ENCODE measurements around the gene CLEC10A. TPM values are rescaled to one million over a fixed set of nuclear protein-coding genes. Genes with fewer than 3 reads are reported as not detected.
"Not testable (repeated sequence)": the region's sequence is repeated elsewhere in the genome, so short reads cannot be mapped to it uniquely, and the experiment has no call there.

Gene CLEC10A
- polyA plus RNA-seq, 1 donor (not counting 4 experiments of a cell fraction or from before 2014, with no cell fraction given), result not detected

DNA sequence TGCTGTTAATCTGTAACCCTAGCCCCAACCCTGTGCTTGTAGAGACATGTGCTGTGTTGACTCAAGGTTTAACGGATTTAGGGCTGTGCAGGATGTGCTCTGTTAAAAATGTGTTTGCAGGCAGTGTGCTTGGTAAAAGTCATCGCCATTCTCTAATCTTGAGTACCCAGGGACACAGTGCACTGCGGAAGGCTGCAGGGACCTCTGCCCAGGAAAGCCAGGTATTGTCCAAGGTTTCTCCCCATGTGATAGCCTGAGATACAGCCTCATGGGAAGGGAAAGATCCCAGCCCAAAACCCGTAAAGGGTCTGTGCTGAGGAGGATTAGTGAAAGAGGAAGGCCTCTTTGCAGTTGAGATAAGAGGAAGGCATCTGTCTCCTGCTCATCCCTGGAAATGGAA lies 8.4 kb upstream of the CLEC10A start:
- DNase-seq (ENCODE audit: low read depth, low spot score); H3K9me1 ChIP-seq (ENCODE audit: control insufficient read depth, extremely low read depth, insufficient read depth, low read length); H3K36me3 ChIP-seq (ENCODE audit: control insufficient read depth in 2 of 2, extremely low read depth in 1 of 2, insufficient read depth in 2 of 2, low read length in 2 of 2); H2AFZ ChIP-seq (ENCODE audit: control insufficient read depth, low read length); H3K9me3 ChIP-seq (ENCODE audit: control insufficient read depth, low read depth, low read length); H3K27ac ChIP-seq (ENCODE audit: control insufficient read depth, insufficient read depth, low read length); H4K20me1 ChIP-seq (ENCODE audit: control insufficient read depth, extremely low read depth, insufficient read depth, low read length); H3K27me3 ChIP-seq (ENCODE audit: control insufficient read depth, extremely low read depth, insufficient read depth, low read length); H3K4me3 ChIP-seq (ENCODE audit: control insufficient read depth in 2 of 3, extremely low read depth in 1 of 3, insufficient read depth in 2 of 3, low read depth in 1 of 3, low read length in 3 of 3); dilution Hi-C loops (cut with MboI; ENCODE audit: extremely low pct_ligation_motif_present, low sequenced_read_pairs); H3K9ac ChIP-seq (ENCODE audit: control insufficient read depth, extremely low read depth, insufficient read depth, low read length); H3K79me2 ChIP-seq (ENCODE audit: control insufficient read depth, insufficient read depth, low read length): not testable (repeated sequence)
- Histone ChIP-seq H3K4me1 (ENCODE audit: control insufficient read depth, extremely low read depth, insufficient read depth, low read length) (peaks cover 10% of the 10 kb centered on the region), H3K4me2 (ENCODE audit: control insufficient read depth, extremely low read depth, insufficient read depth, low read depth, low read length) (peak overlapping the region; percentile 13)
- FAIRE-seq, result peak; percentile 71

DNA sequence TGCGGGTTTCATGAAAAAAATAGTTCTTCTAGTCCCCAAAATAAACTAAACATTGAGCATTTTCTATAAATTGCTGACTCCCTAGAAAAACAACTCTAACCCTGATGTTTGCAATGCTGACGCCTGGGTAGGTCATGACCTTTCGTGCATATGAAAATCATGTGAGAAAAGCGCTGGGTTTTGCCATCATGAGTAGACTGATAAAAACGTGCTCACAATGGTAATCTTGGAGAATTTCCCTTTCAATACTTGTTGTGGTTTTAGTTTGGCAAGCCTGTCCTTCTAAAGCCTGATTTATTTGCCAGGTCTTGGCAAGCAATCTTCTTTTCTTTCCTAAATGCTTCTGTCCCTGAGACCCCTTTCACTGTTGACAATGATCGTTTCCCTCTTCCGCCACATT lies 4.0 kb upstream of the CLEC10A start:
- Histone ChIP-seq H3K4me3 (ENCODE audit: control insufficient read depth in 2 of 3, extremely low read depth in 1 of 3, insufficient read depth in 2 of 3, low read depth in 1 of 3, low read length in 3 of 3) (no peak overlapping the region), H3K4me2 (ENCODE audit: control insufficient read depth, extremely low read depth, insufficient read depth, low read depth, low read length) (no peak overlapping the region), H3K4me1 (ENCODE audit: control insufficient read depth, extremely low read depth, insufficient read depth, low read length) (peaks cover 10% of the 10 kb centered on the region), H4K20me1 (ENCODE audit: control insufficient read depth, extremely low read depth, insufficient read depth, low read length) (no peaks in the 10 kb centered on the region), H3K36me3 (ENCODE audit: control insufficient read depth in 2 of 2, extremely low read depth in 1 of 2, insufficient read depth in 2 of 2, low read length in 2 of 2) (no peaks in the 10 kb centered on the region), H3K9me3 (ENCODE audit: control insufficient read depth, low read depth, low read length) (no peaks in the 10 kb centered on the region), H3K79me2 (ENCODE audit: control insufficient read depth, insufficient read depth, low read length) (no peaks in the 10 kb centered on the region), H3K27ac (ENCODE audit: control insufficient read depth, insufficient read depth, low read length) (no peak overlapping the region), H3K27me3 (ENCODE audit: control insufficient read depth, extremely low read depth, insufficient read depth, low read length) (peaks cover 3% of the 10 kb centered on the region), H3K9ac (ENCODE audit: control insufficient read depth, extremely low read depth, insufficient read depth, low read length) (no peak overlapping the region), H3K9me1 (ENCODE audit: control insufficient read depth, extremely low read depth, insufficient read depth, low read length) (no peaks in the 10 kb centered on the region), H2AFZ (ENCODE audit: control insufficient read depth, low read length) (no peak overlapping the region)
- dilution Hi-C loops (cut with MboI; ENCODE audit: extremely low pct_ligation_motif_present, low sequenced_read_pairs), result no loop called here
- DNase-seq (ENCODE audit: low read depth, low spot score), result no peak
- TF ChIP-seq, protein P1, sequence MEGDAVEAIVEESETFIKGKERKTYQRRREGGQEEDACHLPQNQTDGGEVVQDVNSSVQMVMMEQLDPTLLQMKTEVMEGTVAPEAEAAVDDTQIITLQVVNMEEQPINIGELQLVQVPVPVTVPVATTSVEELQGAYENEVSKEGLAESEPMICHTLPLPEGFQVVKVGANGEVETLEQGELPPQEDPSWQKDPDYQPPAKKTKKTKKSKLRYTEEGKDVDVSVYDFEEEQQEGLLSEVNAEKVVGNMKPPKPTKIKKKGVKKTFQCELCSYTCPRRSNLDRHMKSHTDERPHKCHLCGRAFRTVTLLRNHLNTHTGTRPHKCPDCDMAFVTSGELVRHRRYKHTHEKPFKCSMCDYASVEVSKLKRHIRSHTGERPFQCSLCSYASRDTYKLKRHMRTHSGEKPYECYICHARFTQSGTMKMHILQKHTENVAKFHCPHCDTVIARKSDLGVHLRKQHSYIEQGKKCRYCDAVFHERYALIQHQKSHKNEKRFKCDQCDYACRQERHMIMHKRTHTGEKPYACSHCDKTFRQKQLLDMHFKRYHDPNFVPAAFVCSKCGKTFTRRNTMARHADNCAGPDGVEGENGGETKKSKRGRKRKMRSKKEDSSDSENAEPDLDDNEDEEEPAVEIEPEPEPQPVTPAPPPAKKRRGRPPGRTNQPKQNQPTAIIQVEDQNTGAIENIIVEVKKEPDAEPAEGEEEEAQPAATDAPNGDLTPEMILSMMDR (optimal IDR thresholded peaks at IDR 0.05 in 1 of 3, IDR thresholded peaks at IDR 0.05 in 1 of 3, conservative IDR thresholded peaks at IDR 0.05 in 1 of 3; ENCODE audit: extremely low read depth in 1 of 3, insufficient read depth in 2 of 3, low read length in 3 of 3), result no peak
- TF ChIP-seq EZH2 (IDR thresholded peaks at IDR 0.05; ENCODE audit: low read length), result no peak
- no peak for FAIRE-seq

DNA sequence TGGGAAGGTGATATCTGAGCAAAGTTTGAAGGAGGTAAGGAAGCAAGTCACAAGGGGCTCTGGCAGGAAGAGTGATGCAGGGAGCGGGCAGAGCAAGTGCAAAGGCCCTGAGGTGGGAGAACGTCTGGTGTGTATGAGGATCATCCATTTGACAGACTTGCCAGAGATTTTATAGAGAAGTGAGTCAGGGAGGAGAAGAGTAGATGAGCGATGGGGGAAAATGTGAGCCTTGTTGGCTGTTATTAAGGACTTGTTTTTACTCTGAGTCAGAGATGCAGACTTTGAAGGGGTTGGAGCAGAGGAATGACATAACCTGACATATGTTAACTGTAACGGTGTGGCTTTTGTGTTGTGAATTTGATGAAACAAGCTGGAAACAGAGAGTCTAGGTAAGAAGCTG lies 3.5 kb upstream of the CLEC10A start:
- TF ChIP-seq, protein P1 (optimal IDR thresholded peaks at IDR 0.05 in 1 of 3, IDR thresholded peaks at IDR 0.05 in 1 of 3, conservative IDR thresholded peaks at IDR 0.05 in 1 of 3; ENCODE audit: extremely low read depth in 1 of 3, insufficient read depth in 2 of 3, low read length in 3 of 3), result no peak
- TF ChIP-seq EZH2 (IDR thresholded peaks at IDR 0.05; ENCODE audit: low read length), result no peak
- no peak overlapping the region for H3K4me2 ChIP-seq (ENCODE audit: control insufficient read depth, extremely low read depth, insufficient read depth, low read depth, low read length)
- peaks cover 8% of the 10 kb centered on the region for H3K4me1 ChIP-seq (ENCODE audit: control insufficient read depth, extremely low read depth, insufficient read depth, low read length)
- no peaks in the 10 kb centered on the region for H3K9me1 ChIP-seq (ENCODE audit: control insufficient read depth, extremely low read depth, insufficient read depth, low read length)
- no peaks in the 10 kb centered on the region for H3K9me3 ChIP-seq (ENCODE audit: control insufficient read depth, low read depth, low read length)
- no peaks in the 10 kb centered on the region for H3K36me3 ChIP-seq (ENCODE audit: control insufficient read depth in 2 of 2, extremely low read depth in 1 of 2, insufficient read depth in 2 of 2, low read length in 2 of 2)
- H2AFZ ChIP-seq (ENCODE audit: control insufficient read depth, low read length), result no peak overlapping the region
- no peak for DNase-seq (ENCODE audit: low read depth, low spot score)
- H4K20me1 ChIP-seq (ENCODE audit: control insufficient read depth, extremely low read depth, insufficient read depth, low read length), result no peaks in the 10 kb centered on the region
- H3K4me3 ChIP-seq (ENCODE audit: control insufficient read depth in 2 of 3, extremely low read depth in 1 of 3, insufficient read depth in 2 of 3, low read depth in 1 of 3, low read length in 3 of 3), result no peak overlapping the region
- H3K27me3 ChIP-seq (ENCODE audit: control insufficient read depth, extremely low read depth, insufficient read depth, low read length), result peaks cover 7% of the 10 kb centered on the region
- no peak overlapping the region for H3K27ac ChIP-seq (ENCODE audit: control insufficient read depth, insufficient read depth, low read length)
- no peaks in the 10 kb centered on the region for H3K79me2 ChIP-seq (ENCODE audit: control insufficient read depth, insufficient read depth, low read length)
- no peak for FAIRE-seq
- dilution Hi-C loops (cut with MboI; ENCODE audit: extremely low pct_ligation_motif_present, low sequenced_read_pairs), result no loop called here
- H3K9ac ChIP-seq (ENCODE audit: control insufficient read depth, extremely low read depth, insufficient read depth, low read length), result no peak overlapping the region
